Spleen (tissue), 7 donors: ENCODE data around the gene PTN.

ENCODE experiments used
- CTCF ChIP-seq, 11 experiments: fragments of 200-600 bp in 7 of 11; fragments of 450-650 bp in 4 of 11; sonication (generic) in 4 of 11; IDR thresholded peaks in 8 of 11; conservative IDR thresholded peaks in 3 of 11; 1 replicate in 7 of 11; 2 replicates in 4 of 11; pipeline versions ENCODE4 v1.4.0 to v1.8.0; 2016 to 2021; ENCODE audit warnings: antibody characterized with exemption in 11 of 11, inconsistent platforms in 4 of 11, mild to moderate bottlenecking in 1 of 11
- POLR2A ChIP-seq, 3 donors: fragments of 450-650 bp; IDR thresholded peaks; one replicate each; pipeline ENCODE4 v1.5.1; 2017; ENCODE audit warnings: antibody characterized with exemption in 3 of 3, mild to moderate bottlenecking in 1 of 3
- POLR2AphosphoS5 ChIP-seq, 3 donors: sonication (generic); formaldehyde crosslinking; IDR thresholded peaks; one replicate each; pipeline ENCODE4 v1.5.1; 2017; ENCODE audit warnings: antibody characterized with exemption in 3 of 3
- donor health status: DM: no; HTN: no; CAD: no; lungs with moderate emphysema.
- donor health status: DM: no; HTN: no; CAD: no.
- donor health status: DM: no; HTN: no; CAD: no.

GRCh38 chr7:137245186-137245585 is 98.3 kb downstream of the PTN start:
- no peak for TF ChIP-seq POLR2A (IDR thresholded peaks at IDR 0.05)
- TF ChIP-seq POLR2AphosphoS5 (IDR thresholded peaks at IDR 0.05): no peak
- no peak for TF ChIP-seq CTCF (IDR thresholded peaks at IDR 0.05 in 8 of 11, conservative IDR thresholded peaks at IDR 0.05 in 3 of 11)
